Naive thymus-derived CD4-positive, alpha-beta T cell (primary cell): Measurements from ENCODE around the gene ADGRF1. TPM values are rescaled to one million over a fixed set of nuclear protein-coding genes. Genes with fewer than 3 reads are reported as not detected.

Source experiments
- ATAC-seq: fragments of 150-1000 bp; cut with Tn5 transposase; 2 replicates; pipeline ENCODE4 v1.10.0; 2021; ENCODE audit warnings: mild to moderate bottlenecking, moderate library complexity
- CTCF ChIA-PET: fragments of 350-600 bp; sonication (Branson Sonifier 250); formaldehyde crosslinking; loops from one replicate; lab custom pipeline; 2021; ENCODE audit warnings: antibody characterized with exemption; lab: Charles Lee
- POLR2A ChIA-PET: fragments of 350-600 bp; sonication (Branson Sonifier 250); formaldehyde crosslinking; loops from one replicate; lab custom pipeline; 2021; ENCODE audit warnings: antibody characterized with exemption, inconsistent platforms; lab: Charles Lee
- DNase-seq, 9 donors: peaks; one replicate each; pipeline versions ENCODE4 v3.0.0 to v3.0.0-alpha.2; 2020 to 2022; ENCODE audit warnings: mixed read lengths in 1 of 9
- H3K27ac ChIP-seq: one replicate; pipeline ENCODE4 v1.7.0; 2013; ENCODE audit warnings: mild to moderate bottlenecking, low read depth, low read length, moderate library complexity
- H3K27me3 ChIP-seq, 2 donors: one replicate each; pipeline ENCODE4 v1.7.0; 2013; ENCODE audit warnings: low read length in 2 of 2, mild to moderate bottlenecking in 2 of 2, moderate library complexity in 2 of 2; ENCODE audit not compliant: control insufficient read depth in 2 of 2, insufficient read depth in 2 of 2
- H3K36me3 ChIP-seq, 3 experiments: 1 replicate in 2 of 3; 2 replicates in 1 of 3; pipeline ENCODE4 v1.7.0; 2013; ENCODE audit warnings: low read length in 3 of 3, mild to moderate bottlenecking in 3 of 3, moderate library complexity in 1 of 3; ENCODE audit not compliant: insufficient read depth in 3 of 3, control insufficient read depth in 2 of 3
- H3K4me1 ChIP-seq, 2 donors: one replicate each; pipeline ENCODE4 v1.7.0; 2013; ENCODE audit warnings: low read length in 2 of 2, mild to moderate bottlenecking in 2 of 2, moderate library complexity in 1 of 2; ENCODE audit not compliant: control insufficient read depth in 2 of 2, insufficient read depth in 2 of 2
- H3K4me3 ChIP-seq: 2 replicates; pipeline ENCODE4 v1.7.0; 2013; ENCODE audit warnings: mild to moderate bottlenecking, low read length
- H3K9me3 ChIP-seq, 3 experiments: 1 replicate in 2 of 3; 2 replicates in 1 of 3; pipeline ENCODE4 v1.7.0; 2013; ENCODE audit warnings: low read length in 3 of 3; ENCODE audit not compliant: control insufficient read depth in 2 of 3
- H3K27ac Mint-ChIP-seq, 9 donors: one replicate each; pipeline ENCODE4 v1.8.0; 2020 to 2022; ENCODE audit warnings: mixed read lengths in 9 of 9, mild to moderate bottlenecking in 8 of 9, moderate library complexity in 5 of 9, inconsistent platforms in 2 of 9
- H3K27me3 Mint-ChIP-seq, 5 donors: one replicate each; pipeline ENCODE4 v1.8.0; 2021 to 2022; ENCODE audit warnings: mixed read lengths in 5 of 5, mild to moderate bottlenecking in 1 of 5
- H3K36me3 Mint-ChIP-seq, 5 donors: one replicate each; pipeline ENCODE4 v1.8.0; 2020 to 2022; ENCODE audit warnings: mixed read lengths in 5 of 5, mild to moderate bottlenecking in 3 of 5, inconsistent platforms in 1 of 5
- H3K4me1 Mint-ChIP-seq, 7 donors: one replicate each; pipeline ENCODE4 v1.8.0; 2020 to 2022; ENCODE audit warnings: mixed read lengths in 7 of 7, mild to moderate bottlenecking in 3 of 7, inconsistent platforms in 1 of 7
- H3K4me3 Mint-ChIP-seq, 10 donors: one replicate each; pipeline ENCODE4 v1.8.0; 2020 to 2022; ENCODE audit warnings: mild to moderate bottlenecking in 10 of 10, mixed read lengths in 10 of 10, moderate library complexity in 6 of 10, inconsistent platforms in 2 of 10
- H3K9me3 Mint-ChIP-seq, 11 donors: one replicate each; pipeline ENCODE4 v1.8.0; 2020 to 2022; ENCODE audit warnings: mixed read lengths in 11 of 11, mild to moderate bottlenecking in 4 of 11, inconsistent platforms in 1 of 11, moderate library complexity in 1 of 11
- intact Hi-C, 2 donors: fragments of 100-400 bp; cut with micrococcal nuclease; formaldehyde crosslinking; loops; one replicate each; pipeline ENCODE4 v1.15.1; 2023
- polyA plus RNA-seq, 2 donors: library from polyadenylated mRNA; unstranded; fragments of 300-500 nt; fragmentation: Illumina TruSeq; gene quantifications; one replicate each; pipeline ENCODE4 v1.2.3, GENCODE V29; 2021
- total RNA-seq, 6 experiments: library from RNA in 5 of 6; stranded (reverse) in 5 of 6; gene quantifications; 1 replicate in 5 of 6; 2 replicates in 1 of 6; pipeline ENCODE4 v1.2.3 and lab custom pipeline; 2021 to 2026

Gene ADGRF1
- total and polyA plus RNA-seq, 7 experiments from 2014 or later: not detected

- H3K27me3 Mint-ChIP-seq: peaks cover 11 to 22% (median 20%) of the 10 kb centered on the region in 5 donors
- H3K9me3 Mint-ChIP-seq: peaks cover 0 to 4% (median 0%) of the 10 kb centered on the region in 11 donors
- no peaks in the 10 kb centered on the region for H3K36me3 Mint-ChIP-seq
- no peak for DNase-seq
- ChIA-PET POLR2A (no interaction called here), CTCF (no interaction called here)
- H3K4me3 ChIP-seq: no peak overlapping the region
- no peaks in the 10 kb centered on the region for H3K4me1 ChIP-seq
- H3K36me3 ChIP-seq: no peaks in the 10 kb centered on the region
- no peaks in the 10 kb centered on the region for H3K9me3 ChIP-seq
- H3K4me1 Mint-ChIP-seq: no peaks in the 10 kb centered on the region
- ATAC-seq: no peak
- H3K27ac Mint-ChIP-seq: no peak overlapping the region
- no peak overlapping the region for H3K27ac ChIP-seq
- intact Hi-C loops: no loop called here
- H3K4me3 Mint-ChIP-seq: no peak overlapping the region
- no peaks in the 10 kb centered on the region for H3K27me3 ChIP-seq
These were observed 31.3 kb upstream of the ADGRF1 start for GRCh38 chr6:47073125-47074110.

GRCh38 chr6:47072667-47073066 is 30.5 kb upstream of the ADGRF1 start:
- no peak overlapping the region for H3K4me3 ChIP-seq
- Mint-ChIP-seq H3K36me3 (no peaks in the 10 kb centered on the region), H3K27ac (no peak overlapping the region), H3K27me3 (peaks cover 11 to 22% (median 15%) of the 10 kb centered on the region in 5 donors), H3K9me3 (peaks cover 0 to 4% (median 0%) of the 10 kb centered on the region in 11 donors), H3K4me1 (no peaks in the 10 kb centered on the region), H3K4me3 (no peak overlapping the region)
- no peaks in the 10 kb centered on the region for H3K9me3 ChIP-seq
- H3K4me1 ChIP-seq: no peaks in the 10 kb centered on the region
- DNase-seq: no peak
- H3K27me3 ChIP-seq: no peaks in the 10 kb centered on the region
- no peaks in the 10 kb centered on the region for H3K36me3 ChIP-seq
- ChIA-PET CTCF (no interaction called here), POLR2A (no interaction called here)
- intact Hi-C loops: no loop called here
- ATAC-seq: no peak
- H3K27ac ChIP-seq: no peak overlapping the region

- ATAC-seq: no peak
- H3K27ac Mint-ChIP-seq: no peak overlapping the region
- no peak for DNase-seq
- intact Hi-C loops: no loop called here
- Histone ChIP-seq H3K9me3 (no peaks in the 10 kb centered on the region), H3K27me3 (no peaks in the 10 kb centered on the region), H3K4me1 (no peaks in the 10 kb centered on the region), H3K4me3 (no peak overlapping the region), H3K36me3 (no peaks in the 10 kb centered on the region), H3K27ac (no peak overlapping the region)
- POLR2A ChIA-PET: no interaction called here
- no peak overlapping the region for H3K4me3 Mint-ChIP-seq
- peaks cover 0 to 4% (median 0%) of the 10 kb centered on the region in 11 donors for H3K9me3 Mint-ChIP-seq
- CTCF ChIA-PET: no interaction called here
- peaks cover 4 to 16% (median 8%) of the 10 kb centered on the region in 5 donors for H3K27me3 Mint-ChIP-seq
- H3K4me1 Mint-ChIP-seq: no peaks in the 10 kb centered on the region
- H3K36me3 Mint-ChIP-seq: no peaks in the 10 kb centered on the region
These were observed 29.5 kb upstream of the ADGRF1 start for GRCh38 chr6:47071681-47072080.

- ATAC-seq (no peak), DNase-seq (no peak)
- ChIA-PET CTCF (no interaction called here), POLR2A (no interaction called here)
- H3K4me3 Mint-ChIP-seq: no peak overlapping the region
- H3K27ac Mint-ChIP-seq: no peak overlapping the region
- intact Hi-C loops: no loop called here
- Histone ChIP-seq H3K4me3 (no peak overlapping the region), H3K4me1 (no peaks in the 10 kb centered on the region), H3K27me3 (no peaks in the 10 kb centered on the region), H3K9me3 (no peaks in the 10 kb centered on the region), H3K36me3 (no peaks in the 10 kb centered on the region), H3K27ac (no peak overlapping the region)
- no peaks in the 10 kb centered on the region for H3K4me1 Mint-ChIP-seq
- H3K27me3 Mint-ChIP-seq: peaks cover 2 to 10% (median 7%) of the 10 kb centered on the region in 5 donors
- H3K9me3 Mint-ChIP-seq: peaks cover 0 to 4% (median 0%) of the 10 kb centered on the region in 11 donors
- no peaks in the 10 kb centered on the region for H3K36me3 Mint-ChIP-seq
These were observed 28.3 kb upstream of the ADGRF1 start for GRCh38 chr6:47070461-47070860.

- H3K4me1 ChIP-seq: no peaks in the 10 kb centered on the region
- no peaks in the 10 kb centered on the region for H3K36me3 Mint-ChIP-seq
- H3K27ac Mint-ChIP-seq: no peak overlapping the region
- no peak for DNase-seq
- no peak for ATAC-seq
- H3K9me3 Mint-ChIP-seq: peaks cover 0 to 4% (median 0%) of the 10 kb centered on the region in 11 donors
- peaks cover 0 to 10% (median 7%) of the 10 kb centered on the region in 5 donors for H3K27me3 Mint-ChIP-seq
- ChIA-PET CTCF (no interaction called here), POLR2A (no interaction called here)
- no peaks in the 10 kb centered on the region for H3K27me3 ChIP-seq
- no peak overlapping the region for H3K4me3 Mint-ChIP-seq
- intact Hi-C loops: no loop called here
- no peaks in the 10 kb centered on the region for H3K4me1 Mint-ChIP-seq
- no peak overlapping the region for H3K4me3 ChIP-seq
- H3K36me3 ChIP-seq: no peaks in the 10 kb centered on the region
- H3K27ac ChIP-seq: no peak overlapping the region
- no peaks in the 10 kb centered on the region for H3K9me3 ChIP-seq
These were observed 27.0 kb upstream of the ADGRF1 start for GRCh38 chr6:47069156-47069555.

GRCh38 chr6:47066418-47066817 is 24.3 kb upstream of the ADGRF1 start:
- H3K4me1 ChIP-seq: no peaks in the 10 kb centered on the region
- intact Hi-C loops: no loop called here
- no peaks in the 10 kb centered on the region for H3K27me3 ChIP-seq
- H3K9me3 ChIP-seq: no peaks in the 10 kb centered on the region
- H3K4me3 ChIP-seq: no peak overlapping the region
- Mint-ChIP-seq H3K27me3 (peaks cover 0 to 17% (median 7%) of the 10 kb centered on the region in 5 donors), H3K9me3 (peaks cover 0 to 4% (median 0%) of the 10 kb centered on the region in 11 donors), H3K4me3 (no peak overlapping the region), H3K36me3 (no peaks in the 10 kb centered on the region), H3K27ac (no peak overlapping the region), H3K4me1 (peaks cover 0 to 2% (median 0%) of the 10 kb centered on the region in 7 donors)
- ATAC-seq (no peak), DNase-seq (no peak)
- ChIA-PET CTCF (no interaction called here), POLR2A (no interaction called here)
- no peak overlapping the region for H3K27ac ChIP-seq
- no peaks in the 10 kb centered on the region for H3K36me3 ChIP-seq
